Upper lobe of left lung (tissue), 4 donors: ENCODE data around the gene TMEM252.

Experiments used
- CTCF ChIP-seq, 6 experiments: fragments of 450-650 bp in 4 of 6; fragments of 200-600 bp in 2 of 6; sonication (generic) in 2 of 6; IDR thresholded peaks; one replicate each; pipeline ENCODE4 v1.5.1; 2016 to 2019; ENCODE audit warnings: antibody characterized with exemption in 6 of 6
- EP300 ChIP-seq, 4 donors: sonication (generic); formaldehyde crosslinking; IDR thresholded peaks; one replicate each; pipeline ENCODE4 v1.5.1; 2017; ENCODE audit warnings: antibody characterized with exemption in 4 of 4, control low read depth in 2 of 4

GRCh38 chr9:68509689-68510088 lies 31.0 kb downstream of the TMEM252 start:
- TF ChIP-seq CTCF (IDR thresholded peaks at IDR 0.05) (no peak), EP300 (IDR thresholded peaks at IDR 0.05) (no peak)
